Hepatocyte (in vitro differentiated cells): Measurements from ENCODE around the gene TRPM3.

Experiments used
- EZH2 ChIP-seq: fragments of 200-600 bp; sonication (generic); IDR thresholded peaks from 2 replicates; pipeline ENCODE4 v1.6.1; 2016; ENCODE audit warnings: antibody characterized with exemption, mild to moderate bottlenecking, borderline replicate concordance
- EZH2phosphoT487 ChIP-seq: fragments of 200-600 bp; sonication (generic); IDR thresholded peaks from one replicate; pipeline ENCODE4 v1.6.1; 2018; ENCODE audit warnings: antibody characterized with exemption, mild to moderate bottlenecking, low read depth, moderate library complexity; ENCODE audit not compliant: unreplicated experiment, severe bottlenecking
- TF ChIP-seq, protein P1 (sequence below): fragments of 200-600 bp; sonication (generic); IDR thresholded peaks from 2 replicates; pipeline ENCODE4 v1.5.1; 2016; ENCODE audit warnings: antibody characterized with exemption, mild to moderate bottlenecking; ENCODE audit not compliant: poor library complexity

DNA sequence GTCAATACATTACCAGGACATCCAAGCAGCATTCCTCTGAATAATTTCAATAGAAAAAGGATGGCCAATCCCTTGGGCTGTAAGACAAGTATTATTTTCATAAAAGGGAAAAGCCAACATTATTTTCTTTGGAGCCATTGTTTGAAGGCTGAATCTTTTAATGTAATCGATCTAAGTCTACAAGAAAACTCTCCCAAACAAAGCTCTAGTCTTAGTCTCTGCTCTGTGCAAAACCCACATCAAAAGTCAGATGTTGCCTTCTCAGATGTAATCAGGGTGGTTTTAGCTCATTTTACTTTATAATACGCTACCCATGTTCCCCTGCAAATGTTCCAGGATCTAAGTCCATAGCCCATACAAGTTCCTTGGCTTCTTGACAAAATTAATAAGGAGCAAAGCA is 325.6 kb downstream of the TRPM3 start:
- TF ChIP-seq EZH2phosphoT487: no peak
- TF ChIP-seq EZH2: no peak
- TF ChIP-seq, protein P1, sequence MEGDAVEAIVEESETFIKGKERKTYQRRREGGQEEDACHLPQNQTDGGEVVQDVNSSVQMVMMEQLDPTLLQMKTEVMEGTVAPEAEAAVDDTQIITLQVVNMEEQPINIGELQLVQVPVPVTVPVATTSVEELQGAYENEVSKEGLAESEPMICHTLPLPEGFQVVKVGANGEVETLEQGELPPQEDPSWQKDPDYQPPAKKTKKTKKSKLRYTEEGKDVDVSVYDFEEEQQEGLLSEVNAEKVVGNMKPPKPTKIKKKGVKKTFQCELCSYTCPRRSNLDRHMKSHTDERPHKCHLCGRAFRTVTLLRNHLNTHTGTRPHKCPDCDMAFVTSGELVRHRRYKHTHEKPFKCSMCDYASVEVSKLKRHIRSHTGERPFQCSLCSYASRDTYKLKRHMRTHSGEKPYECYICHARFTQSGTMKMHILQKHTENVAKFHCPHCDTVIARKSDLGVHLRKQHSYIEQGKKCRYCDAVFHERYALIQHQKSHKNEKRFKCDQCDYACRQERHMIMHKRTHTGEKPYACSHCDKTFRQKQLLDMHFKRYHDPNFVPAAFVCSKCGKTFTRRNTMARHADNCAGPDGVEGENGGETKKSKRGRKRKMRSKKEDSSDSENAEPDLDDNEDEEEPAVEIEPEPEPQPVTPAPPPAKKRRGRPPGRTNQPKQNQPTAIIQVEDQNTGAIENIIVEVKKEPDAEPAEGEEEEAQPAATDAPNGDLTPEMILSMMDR: no peak
